ENCODE data around the gene LRRC61.
"Not testable (repeated sequence)": the region's sequence is repeated elsewhere in the genome, so short reads cannot be mapped to it uniquely, and the experiment has no call there.

The LRRC61 gene

GRCh38 chr7:150382123-150382843 lies 59.1 kb downstream of the LRRC61 start:
- Mint-ChIP-seq H3K9me3 (no peaks in the 10 kb centered on the region), H3K27ac (no peak overlapping the region), H3K4me1 (ENCODE audit: low read depth) (peaks cover 24% of the 10 kb centered on the region), H3K4me3 (no peak overlapping the region), H3K27me3 (ENCODE audit: low read depth) (no peaks in the 10 kb centered on the region), H3K36me3 (ENCODE audit: low read depth) (peaks cover 6% of the 10 kb centered on the region)

GRCh38 chr7:150382844-150383225 lies 59.7 kb downstream of the LRRC61 start:
- peaks cover 19% of the 10 kb centered on the region for H3K4me1 Mint-ChIP-seq (ENCODE audit: low read depth)
- H3K4me3 Mint-ChIP-seq = no peak overlapping the region
- H3K9me3 Mint-ChIP-seq = no peaks in the 10 kb centered on the region
- no peaks in the 10 kb centered on the region for H3K27me3 Mint-ChIP-seq (ENCODE audit: low read depth)
- no peak overlapping the region for H3K27ac Mint-ChIP-seq
- peaks cover 6% of the 10 kb centered on the region for H3K36me3 Mint-ChIP-seq (ENCODE audit: low read depth)

- H3K4me1 Mint-ChIP-seq (ENCODE audit: low read depth) = peaks cover 15% of the 10 kb centered on the region
- no peak overlapping the region for H3K4me3 Mint-ChIP-seq
- H3K9me3 Mint-ChIP-seq = no peaks in the 10 kb centered on the region
- H3K27me3 Mint-ChIP-seq (ENCODE audit: low read depth) = no peaks in the 10 kb centered on the region
- H3K36me3 Mint-ChIP-seq (ENCODE audit: low read depth) = peaks cover 6% of the 10 kb centered on the region
- no peak overlapping the region for H3K27ac Mint-ChIP-seq
Observed at GRCh38 chr7:150383710-150384397, 60.7 kb downstream of the LRRC61 start.

- Mint-ChIP-seq H3K9me3 (no peaks in the 10 kb centered on the region), H3K4me3 (no peak overlapping the region), H3K27me3 (ENCODE audit: low read depth) (no peaks in the 10 kb centered on the region), H3K4me1 (ENCODE audit: low read depth) (peaks cover 13% of the 10 kb centered on the region), H3K36me3 (ENCODE audit: low read depth) (peaks cover 6% of the 10 kb centered on the region), H3K27ac (no peak overlapping the region)
Observed at GRCh38 chr7:150384406-150385301, 61.5 kb downstream of the LRRC61 start.

GRCh38 chr7:150385302-150385723 lies 62.2 kb downstream of the LRRC61 start:
- no peaks in the 10 kb centered on the region for H3K27me3 Mint-ChIP-seq (ENCODE audit: low read depth)
- no peak overlapping the region for H3K4me3 Mint-ChIP-seq
- peaks cover 7% of the 10 kb centered on the region for H3K4me1 Mint-ChIP-seq (ENCODE audit: low read depth)
- H3K36me3 Mint-ChIP-seq (ENCODE audit: low read depth) = peaks cover 3% of the 10 kb centered on the region
- H3K9me3 Mint-ChIP-seq = no peaks in the 10 kb centered on the region
- no peak overlapping the region for H3K27ac Mint-ChIP-seq

- H3K36me3 Mint-ChIP-seq (ENCODE audit: low read depth); H3K4me3 Mint-ChIP-seq; H3K27me3 Mint-ChIP-seq (ENCODE audit: low read depth); H3K9me3 Mint-ChIP-seq; H3K27ac Mint-ChIP-seq; H3K4me1 Mint-ChIP-seq (ENCODE audit: low read depth): not testable (repeated sequence)
Observed at GRCh38 chr7:150385884-150386283, 62.7 kb downstream of the LRRC61 start.
